HEK293 (cell line): ENCODE results near the gene PLEKHA5.

ENCODE experiments used
- PRDM6 ChIP-seq: fragments of 450-650 bp; formaldehyde crosslinking; IDR thresholded peaks from 2 replicates; pipeline ENCODE4 v1.5.1; 2017; ENCODE audit warnings: missing biosample characterization, missing genetic modification characterization
- ZBTB17 ChIP-seq: fragments of 450-650 bp; formaldehyde crosslinking; IDR thresholded peaks from 2 replicates; pipeline ENCODE4 v1.5.1; 2016; ENCODE audit warnings: missing biosample characterization, missing genetic modification characterization
- ZFP69B ChIP-seq: fragments of 450-650 bp; formaldehyde crosslinking; IDR thresholded peaks from 2 replicates; pipeline ENCODE4 v1.5.1; 2016; ENCODE audit warnings: missing biosample characterization, missing genetic modification characterization
- ZNF174 ChIP-seq: fragments of 450-650 bp; formaldehyde crosslinking; IDR thresholded peaks from 2 replicates; pipeline ENCODE4 v1.5.0; 2017; ENCODE audit warnings: missing biosample characterization, mild to moderate bottlenecking, missing genetic modification characterization
- ZNF24 ChIP-seq: fragments of 450-650 bp; formaldehyde crosslinking; IDR thresholded peaks from 2 replicates; pipeline ENCODE4 v1.5.1; 2016; ENCODE audit warnings: missing biosample characterization, missing genetic modification characterization
- ZNF362 ChIP-seq: fragments of 450-650 bp; formaldehyde crosslinking; IDR thresholded peaks from 2 replicates; pipeline ENCODE4 v1.5.1; 2016; ENCODE audit warnings: missing biosample characterization, missing genetic modification characterization
- ZNF473 ChIP-seq: fragments of 450-650 bp; formaldehyde crosslinking; IDR thresholded peaks from 2 replicates; pipeline ENCODE4 v1.5.1; 2017; ENCODE audit warnings: missing biosample characterization, missing genetic modification characterization
- ZNF837 ChIP-seq: fragments of 450-650 bp; formaldehyde crosslinking; IDR thresholded peaks from 2 replicates; pipeline ENCODE4 v1.5.1; 2016; ENCODE audit warnings: missing biosample characterization, missing genetic modification characterization
- TF ChIP-seq, protein P1 (sequence below): fragments of 450-650 bp; formaldehyde crosslinking; IDR thresholded peaks from 2 replicates; pipeline ENCODE4 v1.5.1; 2016; ENCODE audit warnings: missing biosample characterization, missing genetic modification characterization

DNA sequence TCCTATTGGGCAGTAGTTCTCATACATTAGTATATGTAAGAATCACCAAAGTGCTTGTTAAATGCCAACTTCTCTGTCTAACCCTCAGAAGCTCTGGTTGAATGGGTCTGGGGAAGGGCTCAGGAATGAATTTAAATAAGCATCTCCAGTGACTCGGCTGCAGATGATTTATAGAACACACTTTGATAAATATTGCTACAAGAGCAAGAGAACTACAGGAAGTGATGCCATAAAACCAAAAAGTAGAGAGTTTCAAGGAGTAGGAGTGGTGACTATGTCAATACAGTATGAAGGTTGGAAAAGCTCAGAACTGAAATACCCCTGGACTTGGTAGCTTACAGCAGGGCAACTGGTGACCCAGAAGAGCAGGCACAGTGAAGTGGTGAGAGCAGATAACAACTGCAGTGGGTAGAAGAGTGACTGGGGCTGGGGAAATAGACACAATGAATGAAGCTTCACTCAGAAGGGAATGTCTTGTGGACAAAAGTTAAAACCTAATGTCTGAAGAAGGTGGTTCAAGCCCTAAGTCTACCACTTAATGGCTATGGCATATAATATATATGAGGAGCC is 8.0 kb upstream of the PLEKHA5 start:
- TF ChIP-seq ZNF473 (no peak), ZFP69B (tag by site-specific recombination) (no peak), ZBTB17 (tag by site-specific recombination) (no peak), ZNF362 (tag by site-specific recombination) (no peak), ZNF837 (no peak), PRDM6 (no peak), ZNF174 (no peak), ZNF24 (tag by site-specific recombination) (no peak)
- TF ChIP-seq, protein P1, sequence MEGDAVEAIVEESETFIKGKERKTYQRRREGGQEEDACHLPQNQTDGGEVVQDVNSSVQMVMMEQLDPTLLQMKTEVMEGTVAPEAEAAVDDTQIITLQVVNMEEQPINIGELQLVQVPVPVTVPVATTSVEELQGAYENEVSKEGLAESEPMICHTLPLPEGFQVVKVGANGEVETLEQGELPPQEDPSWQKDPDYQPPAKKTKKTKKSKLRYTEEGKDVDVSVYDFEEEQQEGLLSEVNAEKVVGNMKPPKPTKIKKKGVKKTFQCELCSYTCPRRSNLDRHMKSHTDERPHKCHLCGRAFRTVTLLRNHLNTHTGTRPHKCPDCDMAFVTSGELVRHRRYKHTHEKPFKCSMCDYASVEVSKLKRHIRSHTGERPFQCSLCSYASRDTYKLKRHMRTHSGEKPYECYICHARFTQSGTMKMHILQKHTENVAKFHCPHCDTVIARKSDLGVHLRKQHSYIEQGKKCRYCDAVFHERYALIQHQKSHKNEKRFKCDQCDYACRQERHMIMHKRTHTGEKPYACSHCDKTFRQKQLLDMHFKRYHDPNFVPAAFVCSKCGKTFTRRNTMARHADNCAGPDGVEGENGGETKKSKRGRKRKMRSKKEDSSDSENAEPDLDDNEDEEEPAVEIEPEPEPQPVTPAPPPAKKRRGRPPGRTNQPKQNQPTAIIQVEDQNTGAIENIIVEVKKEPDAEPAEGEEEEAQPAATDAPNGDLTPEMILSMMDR (tag by site-specific recombination) = no peak
